Hepatocyte (in vitro differentiated cells): ENCODE measurements around the gene CPNE2. TPM values are rescaled to one million over a fixed set of nuclear protein-coding genes. Genes with fewer than 3 reads are reported as not detected.
A peak's percentile ranks its signal among the peaks of the same experiment; 100 is the strongest.

Experiments used
- DNase-seq: peaks from one replicate; pipeline ENCODE4 v3.0.0-alpha.2; 2016; ENCODE audit warnings: low spot score
- H2AFZ ChIP-seq: fragments of 200-600 bp; sonication (generic); 2 replicates; pipeline ENCODE4 v1.6.0; 2016; ENCODE audit warnings: antibody characterized with exemption, mild to moderate bottlenecking
- H3K27ac ChIP-seq: fragments of 200-600 bp; sonication (generic); 2 replicates; pipeline ENCODE4 v1.5.1; 2016; ENCODE audit warnings: mild to moderate bottlenecking
- H3K27me3 ChIP-seq: fragments of 200-600 bp; sonication (generic); 2 replicates; pipeline ENCODE4 v1.6.1; 2016
- H3K36me3 ChIP-seq: fragments of 200-600 bp; sonication (generic); replicated peaks from 2 replicates; pipeline ENCODE4 v1.5.1; 2016; ENCODE audit warnings: low read depth; ENCODE audit not compliant: insufficient read depth
- H3K4me1 ChIP-seq: fragments of 200-600 bp; sonication (generic); 2 replicates; pipeline ENCODE4 v1.5.1; 2016; ENCODE audit warnings: mild to moderate bottlenecking, moderate library complexity; ENCODE audit not compliant: insufficient read depth
- H3K4me2 ChIP-seq: fragments of 200-600 bp; sonication (generic); 2 replicates; pipeline ENCODE4 v1.6.0; 2016
- H3K4me3 ChIP-seq: fragments of 200-600 bp; sonication (generic); 2 replicates; pipeline ENCODE4 v1.5.1; 2016; ENCODE audit warnings: mild to moderate bottlenecking
- H3K79me2 ChIP-seq: fragments of 200-600 bp; sonication (generic); 2 replicates; pipeline ENCODE4 v1.6.0; 2017; ENCODE audit warnings: mild to moderate bottlenecking
- H3K9me2 ChIP-seq: fragments of 200-600 bp; sonication (generic); replicated peaks from 2 replicates; pipeline ENCODE4 v1.6.0; 2017; ENCODE audit warnings: mild to moderate bottlenecking; ENCODE audit not compliant: insufficient read depth
- H3K9me3 ChIP-seq: fragments of 200-600 bp; sonication (generic); 2 replicates; pipeline ENCODE4 v1.5.1; 2016; ENCODE audit warnings: low read depth, mild to moderate bottlenecking
- H4K20me1 ChIP-seq: fragments of 200-600 bp; sonication (generic); 2 replicates; pipeline ENCODE4 v1.6.0; 2016; ENCODE audit warnings: mild to moderate bottlenecking; ENCODE audit not compliant: insufficient read depth, poor library complexity, severe bottlenecking
- EZH2 ChIP-seq: fragments of 200-600 bp; sonication (generic); IDR thresholded peaks from 2 replicates; pipeline ENCODE4 v1.6.1; 2016; ENCODE audit warnings: antibody characterized with exemption, mild to moderate bottlenecking, borderline replicate concordance
- EZH2phosphoT487 ChIP-seq: fragments of 200-600 bp; sonication (generic); IDR thresholded peaks from one replicate; pipeline ENCODE4 v1.6.1; 2018; ENCODE audit warnings: antibody characterized with exemption, mild to moderate bottlenecking, low read depth, moderate library complexity; ENCODE audit not compliant: unreplicated experiment, severe bottlenecking
- WGBS: methylation state at CpG from one replicate; pipeline ENCODE4 v1.1.6; 2016; ENCODE audit warnings: low lambda C conversion rate; ENCODE audit errors: missing lambda C conversion rate; 5-methylcytosine and 5-hydroxymethylcytosine counted together
- polyA plus RNA-seq: library from polyadenylated mRNA; unstranded; fragments of >200 nt; fragmentation: Nextera tagmentation; extraction: Ambion mirVana; gene quantifications from 2 replicates; pipeline ENCODE4 v1.2.1, GENCODE V29; 2016
- total RNA-seq: library from RNA; depleted of rRNA; stranded (reverse); fragments of >200 nt; gene quantifications from 2 replicates; pipeline ENCODE4 v1.2.3, GENCODE V29; 2014
- TF ChIP-seq, protein P1 (sequence below): fragments of 200-600 bp; sonication (generic); IDR thresholded peaks from 2 replicates; pipeline ENCODE4 v1.5.1; 2016; ENCODE audit warnings: antibody characterized with exemption, mild to moderate bottlenecking; ENCODE audit not compliant: poor library complexity

The CPNE2 gene
- total and polyA plus RNA-seq, 2 experiments from 2014 or later, result 15.6 to 22.3 TPM

DNA sequence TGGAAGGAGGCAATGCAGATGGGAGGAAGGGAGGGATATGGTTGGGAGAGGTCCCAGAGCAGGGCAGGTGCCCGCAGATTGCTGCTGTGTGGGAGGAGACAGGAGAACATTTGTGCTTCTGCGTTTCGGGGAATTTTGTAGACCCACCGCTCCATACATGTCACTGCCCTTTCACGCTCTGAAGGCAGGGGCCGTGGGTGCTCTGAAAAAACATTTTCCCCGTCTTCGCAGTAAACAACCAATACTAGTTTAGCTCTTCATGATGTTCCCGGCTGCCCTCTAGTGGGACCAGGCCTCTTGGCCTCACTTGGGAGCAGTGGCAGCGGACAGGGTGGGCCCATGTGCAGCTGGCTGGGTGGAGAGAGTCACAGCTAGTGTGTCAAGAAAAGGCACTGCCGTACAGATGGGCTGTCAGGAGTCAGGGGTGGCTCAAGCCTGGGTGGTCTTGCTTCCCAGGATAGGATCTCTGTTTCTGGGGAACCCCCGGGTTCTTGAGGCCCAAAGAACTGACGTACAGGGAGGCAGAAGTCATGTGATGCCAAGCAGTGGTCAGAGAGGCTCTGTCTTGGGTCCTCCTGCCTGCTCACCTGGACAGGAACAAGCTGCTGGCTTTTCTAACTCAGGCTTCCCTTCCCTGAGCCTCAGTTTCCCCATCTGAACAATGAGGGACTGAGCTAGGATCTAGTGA is 46.5 kb upstream of the CPNE2 start:
- H3K4me3 ChIP-seq, result no peak overlapping the region
- no peaks in the 10 kb centered on the region for H3K36me3 ChIP-seq
- no peaks in the 10 kb centered on the region for H3K27me3 ChIP-seq
- no peak overlapping the region for H3K27ac ChIP-seq
- TF ChIP-seq EZH2, result no peak
- TF ChIP-seq, protein P1, sequence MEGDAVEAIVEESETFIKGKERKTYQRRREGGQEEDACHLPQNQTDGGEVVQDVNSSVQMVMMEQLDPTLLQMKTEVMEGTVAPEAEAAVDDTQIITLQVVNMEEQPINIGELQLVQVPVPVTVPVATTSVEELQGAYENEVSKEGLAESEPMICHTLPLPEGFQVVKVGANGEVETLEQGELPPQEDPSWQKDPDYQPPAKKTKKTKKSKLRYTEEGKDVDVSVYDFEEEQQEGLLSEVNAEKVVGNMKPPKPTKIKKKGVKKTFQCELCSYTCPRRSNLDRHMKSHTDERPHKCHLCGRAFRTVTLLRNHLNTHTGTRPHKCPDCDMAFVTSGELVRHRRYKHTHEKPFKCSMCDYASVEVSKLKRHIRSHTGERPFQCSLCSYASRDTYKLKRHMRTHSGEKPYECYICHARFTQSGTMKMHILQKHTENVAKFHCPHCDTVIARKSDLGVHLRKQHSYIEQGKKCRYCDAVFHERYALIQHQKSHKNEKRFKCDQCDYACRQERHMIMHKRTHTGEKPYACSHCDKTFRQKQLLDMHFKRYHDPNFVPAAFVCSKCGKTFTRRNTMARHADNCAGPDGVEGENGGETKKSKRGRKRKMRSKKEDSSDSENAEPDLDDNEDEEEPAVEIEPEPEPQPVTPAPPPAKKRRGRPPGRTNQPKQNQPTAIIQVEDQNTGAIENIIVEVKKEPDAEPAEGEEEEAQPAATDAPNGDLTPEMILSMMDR, result peak; percentile 79
- no peak overlapping the region for H2AFZ ChIP-seq
- H3K9me3 ChIP-seq, result no peaks in the 10 kb centered on the region
- peak overlapping the region; percentile 63 for H3K4me2 ChIP-seq
- no peaks in the 10 kb centered on the region for H3K9me2 ChIP-seq
- WGBS, result 23% methylated on average over 13 of the region's 13 CpGs
- peak; percentile 83 for DNase-seq
- H3K4me1 ChIP-seq, result no peaks in the 10 kb centered on the region
- no peaks in the 10 kb centered on the region for H3K79me2 ChIP-seq
- H4K20me1 ChIP-seq, result no peaks in the 10 kb centered on the region

DNA sequence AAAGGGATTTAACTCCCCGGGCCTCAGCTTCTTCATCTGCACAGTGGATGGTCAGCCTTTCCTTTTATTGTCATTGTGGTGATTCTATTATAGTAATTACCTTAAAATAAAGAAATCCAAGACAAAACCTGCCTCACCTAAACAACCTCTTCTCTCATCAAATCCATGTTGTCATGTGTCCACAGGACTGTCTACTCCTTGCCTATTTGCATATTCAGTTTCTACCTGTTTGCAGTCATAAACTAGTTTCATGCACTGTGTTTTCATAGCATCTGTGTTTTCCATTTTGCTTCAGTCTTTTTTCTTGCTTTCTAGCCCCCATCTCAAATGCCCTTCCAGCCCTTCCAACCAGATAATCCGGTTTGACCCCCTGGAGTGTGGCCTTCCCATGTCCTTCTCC is 44.3 kb upstream of the CPNE2 start:
- 64% methylated on average over 2 of the region's 2 CpGs for whole genome bisulfite sequencing
- TF ChIP-seq EZH2 (no peak), EZH2phosphoT487 (no peak)
- TF ChIP-seq, protein P1, result no peak
- no peaks in the 10 kb centered on the region for H3K9me2 ChIP-seq
- no peaks in the 10 kb centered on the region for H3K79me2 ChIP-seq
- H4K20me1 ChIP-seq, result no peaks in the 10 kb centered on the region
- no peak overlapping the region for H2AFZ ChIP-seq
- H3K27me3 ChIP-seq, result no peaks in the 10 kb centered on the region
- no peaks in the 10 kb centered on the region for H3K9me3 ChIP-seq
- no peak overlapping the region for H3K4me2 ChIP-seq
- H3K4me1 ChIP-seq, result no peaks in the 10 kb centered on the region
- DNase-seq, result no peak
- H3K27ac ChIP-seq, result no peak overlapping the region
- H3K36me3 ChIP-seq, result no peaks in the 10 kb centered on the region
- H3K4me3 ChIP-seq, result no peak overlapping the region

GRCh38 chr16:57049678-57050077 is 42.7 kb upstream of the CPNE2 start:
- H3K9me2 ChIP-seq, result no peaks in the 10 kb centered on the region
- DNase-seq, result no peak
- no peak overlapping the region for H3K4me3 ChIP-seq
- TF ChIP-seq EZH2 (no peak), EZH2phosphoT487 (no peak)
- TF ChIP-seq, protein P1, result no peak
- H4K20me1 ChIP-seq, result no peaks in the 10 kb centered on the region
- H2AFZ ChIP-seq, result no peak overlapping the region
- no peaks in the 10 kb centered on the region for H3K9me3 ChIP-seq
- no peaks in the 10 kb centered on the region for H3K36me3 ChIP-seq
- H3K27me3 ChIP-seq, result no peaks in the 10 kb centered on the region
- WGBS, result 92% methylated on average over 4 of the region's 4 CpGs
- H3K79me2 ChIP-seq, result no peaks in the 10 kb centered on the region
- no peak overlapping the region for H3K4me2 ChIP-seq
- no peak overlapping the region for H3K27ac ChIP-seq
- H3K4me1 ChIP-seq, result no peaks in the 10 kb centered on the region
